HS-5 (cell line): ENCODE results near the gene IRAK3.
"Not testable (repeated sequence)": the region's sequence is repeated elsewhere in the genome, so short reads cannot be mapped to it uniquely, and the experiment has no call there.

Experiments
- DNase-seq: peaks from one replicate; pipeline ENCODE4 v3.0.0-alpha.2; 2012; ENCODE audit warnings: low read depth

IRAK3 gene

GRCh38 chr12:66213011-66213410, 24.0 kb downstream of the IRAK3 start:
- DNase-seq: not testable (repeated sequence)

- DNase-seq: no peak
These were observed 28.4 kb downstream of the IRAK3 start for GRCh38 chr12:66217342-66217917.

- DNase-seq: no peak
These were observed 39.4 kb downstream of the IRAK3 start for GRCh38 chr12:66228462-66228861.

- DNase-seq: no peak
These were observed 43.2 kb downstream of the IRAK3 start for GRCh38 chr12:66232263-66232662.

- not testable (repeated sequence) for DNase-seq
These were observed 45.2 kb downstream of the IRAK3 start for GRCh38 chr12:66234037-66234693.

GRCh38 chr12:66234773-66235625, 46.0 kb downstream of the IRAK3 start:
- not testable (repeated sequence) for DNase-seq

GRCh38 chr12:66235626-66236281, 46.7 kb downstream of the IRAK3 start:
- DNase-seq: no peak

GRCh38 chr12:66236282-66236675, 47.3 kb downstream of the IRAK3 start:
- not testable (repeated sequence) for DNase-seq

GRCh38 chr12:66236969-66237368, 48.0 kb downstream of the IRAK3 start:
- DNase-seq: no peak

- no peak for DNase-seq
These were observed 48.6 kb downstream of the IRAK3 start for GRCh38 chr12:66237505-66238175.

GRCh38 chr12:66239295-66239694, 50.3 kb downstream of the IRAK3 start:
- DNase-seq: no peak

- no peak for DNase-seq
These were observed 51.2 kb downstream of the IRAK3 start for GRCh38 chr12:66240096-66240820.

- peak; percentile 63 for DNase-seq
These were observed 52.3 kb downstream of the IRAK3 start for GRCh38 chr12:66241061-66242043.

GRCh38 chr12:66242311-66242710, 53.3 kb downstream of the IRAK3 start:
- DNase-seq: no peak

GRCh38 chr12:66243911-66244310, 54.9 kb downstream of the IRAK3 start:
- DNase-seq: no peak

GRCh38 chr12:66244446-66244845, 55.4 kb downstream of the IRAK3 start:
- DNase-seq: no peak

- DNase-seq: no peak
These were observed 58.7 kb downstream of the IRAK3 start for GRCh38 chr12:66247741-66248140.

- no peak for DNase-seq
These were observed 62.0 kb downstream of the IRAK3 start for GRCh38 chr12:66251049-66251448.

GRCh38 chr12:66252771-66253170, 63.8 kb downstream of the IRAK3 start:
- no peak for DNase-seq

GRCh38 chr12:66255737-66256136, 66.7 kb downstream of the IRAK3 start:
- no peak for DNase-seq
